ENCODE measurements around the gene COA1. TPM values are rescaled to one million over a fixed set of nuclear protein-coding genes. Genes with fewer than 3 reads are reported as not detected.

COA1 gene
- total and polyA plus RNA-seq, 3 donors from 2014 or later, result 36.4 to 80.5 (median 75.7) TPM

DNA sequence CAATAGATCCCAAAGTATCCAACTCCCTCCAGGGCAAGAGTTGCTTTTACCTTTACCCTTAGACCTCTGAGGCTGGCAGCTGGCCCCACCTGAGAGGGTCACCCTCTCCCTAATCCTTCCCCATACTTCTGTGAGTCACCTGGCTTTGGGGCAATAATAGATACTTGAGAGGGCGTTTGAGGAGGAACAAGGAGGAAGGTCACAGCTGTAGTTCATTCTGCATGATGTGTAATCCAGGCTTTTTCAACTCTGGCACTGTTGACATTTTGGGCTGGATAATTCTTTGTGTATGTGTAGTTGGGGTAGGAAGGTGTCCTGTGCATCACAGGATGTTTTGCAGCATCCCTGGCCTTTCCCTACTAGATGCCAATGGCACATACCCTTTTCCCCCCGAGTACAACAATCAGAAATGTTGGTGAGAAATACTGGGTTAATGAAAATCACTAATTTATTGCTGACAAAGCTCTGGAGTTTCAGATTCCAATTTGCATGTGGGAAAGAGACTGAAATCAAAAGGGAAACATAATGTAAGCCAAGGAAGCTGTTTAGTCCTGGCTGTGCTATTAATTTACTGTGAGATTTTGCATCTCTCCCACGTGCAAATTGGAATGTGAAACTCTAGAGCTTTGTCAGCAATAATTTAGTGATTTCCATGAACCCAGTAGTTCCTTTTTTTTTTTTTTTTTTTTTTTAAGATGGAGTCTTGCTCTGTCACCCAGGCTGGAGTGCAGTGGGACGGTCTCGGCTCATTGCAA, 32.8 kb upstream of the COA1 start:
- no peak for DNase-seq
- Histone ChIP-seq H3K27ac (peak overlapping the region in 1 of 2 donors; percentile 36), H3K4me3 (no peak overlapping the region), H3K4me1 (peaks cover 3% of the 10 kb centered on the region), H3K36me3 (ENCODE audit: low read depth, missing control alignments) (no peaks in the 10 kb centered on the region), H3K27me3 (no peaks in the 10 kb centered on the region), H3K9me3 (no peaks in the 10 kb centered on the region)
- TF ChIP-seq POLR2A (IDR thresholded peaks at IDR 0.05), result no peak
- TF ChIP-seq, protein P1, sequence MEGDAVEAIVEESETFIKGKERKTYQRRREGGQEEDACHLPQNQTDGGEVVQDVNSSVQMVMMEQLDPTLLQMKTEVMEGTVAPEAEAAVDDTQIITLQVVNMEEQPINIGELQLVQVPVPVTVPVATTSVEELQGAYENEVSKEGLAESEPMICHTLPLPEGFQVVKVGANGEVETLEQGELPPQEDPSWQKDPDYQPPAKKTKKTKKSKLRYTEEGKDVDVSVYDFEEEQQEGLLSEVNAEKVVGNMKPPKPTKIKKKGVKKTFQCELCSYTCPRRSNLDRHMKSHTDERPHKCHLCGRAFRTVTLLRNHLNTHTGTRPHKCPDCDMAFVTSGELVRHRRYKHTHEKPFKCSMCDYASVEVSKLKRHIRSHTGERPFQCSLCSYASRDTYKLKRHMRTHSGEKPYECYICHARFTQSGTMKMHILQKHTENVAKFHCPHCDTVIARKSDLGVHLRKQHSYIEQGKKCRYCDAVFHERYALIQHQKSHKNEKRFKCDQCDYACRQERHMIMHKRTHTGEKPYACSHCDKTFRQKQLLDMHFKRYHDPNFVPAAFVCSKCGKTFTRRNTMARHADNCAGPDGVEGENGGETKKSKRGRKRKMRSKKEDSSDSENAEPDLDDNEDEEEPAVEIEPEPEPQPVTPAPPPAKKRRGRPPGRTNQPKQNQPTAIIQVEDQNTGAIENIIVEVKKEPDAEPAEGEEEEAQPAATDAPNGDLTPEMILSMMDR (IDR thresholded peaks at IDR 0.05), result no peak
- 70 to 76% methylated on average over 5 of the region's 5 CpGs for WGBS, 2 donors
- intact Hi-C loops (cut with DNase I; ENCODE audit: low total_unique reads), result no loop called here

DNA sequence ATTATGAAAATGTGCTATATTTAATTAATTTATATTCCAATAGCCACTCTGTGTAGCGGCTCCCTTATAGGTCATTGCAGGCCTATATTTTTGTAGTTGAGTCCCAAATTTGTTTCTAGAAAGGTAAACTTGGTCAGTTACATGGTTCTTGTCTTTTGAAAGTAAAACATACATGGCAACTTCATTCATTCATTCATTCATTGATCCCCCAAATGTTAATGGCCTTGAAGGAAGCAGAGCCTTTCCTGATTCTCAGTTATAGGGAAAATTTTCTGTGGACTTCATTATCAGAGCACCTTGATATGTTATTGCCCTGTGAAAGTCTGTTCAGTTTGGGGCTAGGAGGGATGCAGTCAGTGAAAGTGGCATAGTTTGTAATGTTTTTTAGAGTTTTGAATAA, 32.1 kb upstream of the COA1 start:
- WGBS, 2 donors, result 71 to 78% methylated on average over 1 of the region's 1 CpG
- TF ChIP-seq POLR2A (IDR thresholded peaks at IDR 0.05), result no peak
- TF ChIP-seq, protein P1 (IDR thresholded peaks at IDR 0.05), result no peak
- intact Hi-C loops (cut with DNase I; ENCODE audit: low total_unique reads), result no loop called here
- Histone ChIP-seq H3K4me1 (peaks cover 3% of the 10 kb centered on the region), H3K36me3 (ENCODE audit: low read depth, missing control alignments) (no peaks in the 10 kb centered on the region), H3K4me3 (no peak overlapping the region), H3K9me3 (no peaks in the 10 kb centered on the region), H3K27me3 (no peaks in the 10 kb centered on the region), H3K27ac (peak overlapping the region in 1 of 2 donors; percentile 36)
- DNase-seq, result no peak

DNA sequence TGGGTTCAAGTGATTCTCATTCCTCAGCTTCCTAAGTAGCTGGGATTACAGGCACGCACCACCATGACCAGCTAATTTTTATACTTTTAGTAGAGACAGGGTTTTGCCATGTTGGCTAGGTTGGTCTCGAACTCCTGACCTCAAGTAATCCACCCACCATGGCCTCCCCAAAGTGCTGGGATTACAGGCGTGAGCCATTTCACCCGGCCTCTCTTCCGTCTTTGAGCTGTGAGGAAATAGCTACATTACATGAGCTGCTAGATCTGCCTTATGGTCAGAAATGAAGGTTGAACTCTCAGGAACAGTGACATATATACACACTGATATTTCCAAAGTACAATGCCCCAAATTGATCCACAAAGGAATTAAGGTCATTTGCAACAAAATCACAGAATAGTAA, 31.5 kb upstream of the COA1 start:
- DNase-seq, result no peak
- 67 to 86% methylated on average over 5 of the region's 5 CpGs for WGBS, 2 donors
- TF ChIP-seq, protein P1 (IDR thresholded peaks at IDR 0.05), result no peak
- TF ChIP-seq POLR2A (IDR thresholded peaks at IDR 0.05), result no peak
- H3K9me3 ChIP-seq, result no peaks in the 10 kb centered on the region
- peaks cover 3% of the 10 kb centered on the region for H3K4me1 ChIP-seq
- no peaks in the 10 kb centered on the region for H3K27me3 ChIP-seq
- no peak overlapping the region for H3K27ac ChIP-seq
- intact Hi-C loops (cut with DNase I; ENCODE audit: low total_unique reads), result no loop called here
- no peaks in the 10 kb centered on the region for H3K36me3 ChIP-seq (ENCODE audit: low read depth, missing control alignments)
- H3K4me3 ChIP-seq, result no peak overlapping the region

DNA sequence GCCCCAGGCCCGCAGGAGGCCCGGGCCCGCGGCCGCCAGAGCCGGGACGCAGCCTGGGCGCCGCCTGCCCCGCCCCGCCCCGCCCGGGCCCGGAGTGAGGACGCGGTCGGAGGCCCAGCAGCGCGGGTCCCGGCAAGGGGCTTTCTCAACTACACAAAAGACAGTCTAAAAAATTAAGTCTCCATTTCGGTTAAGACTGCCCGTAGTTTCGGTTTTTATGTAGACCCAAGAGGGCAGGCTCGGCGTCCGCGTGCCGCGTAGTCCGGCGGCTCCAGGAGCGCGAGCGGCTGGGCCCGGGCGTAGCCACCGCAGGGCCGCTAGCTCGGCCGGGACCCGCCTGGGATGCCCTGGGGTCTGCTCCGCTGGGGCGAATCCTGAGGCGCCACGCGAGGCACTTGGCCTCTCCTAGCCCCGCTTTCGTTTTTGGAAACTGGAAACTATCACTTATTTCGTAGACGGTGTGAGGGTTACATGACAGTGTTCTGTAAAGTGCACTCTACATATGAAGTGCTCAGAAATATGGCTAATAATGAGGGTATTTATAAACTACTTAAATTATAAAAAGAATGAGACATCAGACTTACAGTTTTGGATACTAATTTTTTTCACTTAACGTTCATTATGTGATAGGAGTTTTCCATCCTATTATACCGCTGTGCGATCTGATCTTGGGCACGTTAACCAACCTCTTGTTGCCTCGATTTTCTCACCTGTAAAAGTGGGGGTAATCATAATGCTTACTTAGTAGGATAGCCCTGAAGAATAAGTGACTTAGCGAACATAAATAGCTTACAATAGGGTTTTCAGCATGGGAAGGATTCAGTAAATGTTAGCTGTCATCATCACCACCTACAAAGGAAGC, 29.7 kb upstream of the COA1 start:
- H3K27ac ChIP-seq, result peak overlapping the region; percentile 9 to 82
- H3K4me1 ChIP-seq, result peaks cover 3% of the 10 kb centered on the region
- 6 to 19% methylated on average over 11 to 56 of the region's 56 CpGs for whole genome bisulfite sequencing, 2 donors
- H3K9me3 ChIP-seq, result no peaks in the 10 kb centered on the region
- DNase-seq, result no peak
- H3K27me3 ChIP-seq, result no peaks in the 10 kb centered on the region
- H3K36me3 ChIP-seq (ENCODE audit: low read depth, missing control alignments), result no peaks in the 10 kb centered on the region
- TF ChIP-seq, protein P1 (IDR thresholded peaks at IDR 0.05), result no peak
- no peak for TF ChIP-seq POLR2A (IDR thresholded peaks at IDR 0.05)
- H3K4me3 ChIP-seq, result peak overlapping the region; percentile 71 to 82
- intact Hi-C loops (cut with DNase I; ENCODE audit: low total_unique reads), result no loop called here

Data from testis (tissue), 3 donors.